HPDE6-E6E7 (cell line): ENCODE data around the gene PKNOX2.

Source experiments
- DNase-seq: peaks from one replicate; pipeline ENCODE4 v3.0.0; 2011; ENCODE audit warnings: missing footprints; ENCODE audit errors: extremely low spot score

The PKNOX2 gene

DNA sequence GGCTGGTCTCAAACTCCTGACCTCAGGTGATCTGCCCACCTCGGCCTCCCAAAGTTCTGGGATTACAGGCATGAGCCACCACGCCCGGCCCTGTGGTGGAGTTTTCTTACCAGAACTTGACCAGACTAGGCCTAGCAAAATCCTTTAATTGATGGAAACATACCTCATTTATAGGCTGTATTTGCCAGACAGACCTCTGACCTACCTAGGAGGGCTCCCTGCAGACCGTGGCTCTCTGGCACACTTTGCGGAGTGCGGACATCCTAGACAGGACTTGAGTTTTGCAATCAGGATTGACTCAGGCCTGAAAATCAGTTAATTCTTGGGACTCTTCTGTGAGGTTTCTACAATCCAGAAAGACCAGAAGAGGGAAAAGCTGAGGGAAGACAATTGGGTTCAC, 278.4 kb downstream of the PKNOX2 start:
- no peak for DNase-seq

GRCh38 chr11:125443767-125444311, 279.3 kb downstream of the PKNOX2 start:
- DNase-seq = no peak

GRCh38 chr11:125445731-125446130, 281.2 kb downstream of the PKNOX2 start:
- no peak for DNase-seq

- no peak for DNase-seq
These were observed 281.7 kb downstream of the PKNOX2 start for GRCh38 chr11:125446279-125446678.

DNA sequence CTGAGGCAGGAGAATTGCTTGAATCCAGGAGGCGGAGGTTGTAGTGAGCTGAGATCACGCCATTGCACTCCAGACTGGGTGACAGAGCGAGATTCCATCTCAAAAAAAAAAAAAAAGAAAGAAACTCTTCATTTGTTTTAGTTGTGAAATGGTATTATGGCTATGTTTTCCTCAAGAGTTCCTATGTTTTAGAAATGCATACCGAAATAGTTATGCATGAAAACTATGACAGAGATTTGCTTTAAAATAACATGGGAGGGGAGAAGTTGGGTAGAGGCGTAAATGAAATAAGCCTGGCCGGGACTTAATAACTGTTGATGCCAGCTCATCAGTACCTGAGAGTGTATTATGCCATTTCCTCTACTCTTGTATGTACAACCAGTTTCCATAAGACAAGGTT, 283.2 kb downstream of the PKNOX2 start:
- DNase-seq = no peak

GRCh38 chr11:125448136-125448535, 283.6 kb downstream of the PKNOX2 start:
- DNase-seq = no peak

GRCh38 chr11:125449565-125449964, 285.0 kb downstream of the PKNOX2 start:
- DNase-seq = no peak

GRCh38 chr11:125451400-125452124, 287.0 kb downstream of the PKNOX2 start:
- no peak for DNase-seq

GRCh38 chr11:125452125-125452470, 287.5 kb downstream of the PKNOX2 start:
- no peak for DNase-seq

- DNase-seq = no peak
These were observed 289.5 kb downstream of the PKNOX2 start for GRCh38 chr11:125454047-125454446.

DNA sequence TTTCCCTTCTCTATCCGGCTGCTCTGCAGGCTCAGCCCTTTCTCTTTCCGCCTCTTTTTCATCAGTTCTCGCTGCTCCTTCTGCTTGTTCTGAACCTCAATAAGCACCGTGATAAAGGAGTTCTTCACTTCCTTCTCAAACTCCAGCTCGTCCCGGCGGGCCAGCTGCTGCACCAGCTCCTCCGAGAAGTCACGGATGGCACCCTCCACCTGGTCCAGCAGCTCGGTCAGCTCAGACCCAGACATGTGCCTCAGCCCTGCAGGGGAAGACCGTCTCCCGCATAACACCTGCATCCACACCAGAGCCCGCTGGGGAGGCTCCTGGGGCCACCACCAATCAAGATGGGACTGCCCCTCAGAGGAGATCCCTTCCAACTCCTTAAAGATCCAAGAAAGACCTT, 291.3 kb downstream of the PKNOX2 start:
- no peak for DNase-seq

- DNase-seq = no peak
These were observed 293.3 kb downstream of the PKNOX2 start for GRCh38 chr11:125457814-125458343.

DNA sequence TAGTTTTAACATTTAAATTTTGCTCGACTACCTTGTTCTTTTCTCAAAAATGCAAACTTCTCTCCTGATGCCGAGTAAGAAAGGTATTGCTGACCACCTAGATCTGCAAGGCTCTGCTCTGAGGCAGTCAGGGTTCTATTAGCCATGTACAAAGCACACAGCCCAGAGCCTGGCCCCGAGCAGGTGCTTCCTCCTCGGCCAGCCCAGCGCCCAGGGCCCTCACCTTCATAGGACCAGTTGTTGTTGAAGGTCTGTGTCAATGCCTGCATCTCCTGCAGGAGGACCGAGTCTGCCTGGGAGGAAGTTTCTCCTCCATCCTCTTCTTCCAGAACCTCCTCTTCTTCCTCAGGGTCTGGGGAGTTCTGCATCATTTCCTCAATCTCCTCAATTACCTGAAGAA, 295.7 kb downstream of the PKNOX2 start:
- DNase-seq = no peak

DNA sequence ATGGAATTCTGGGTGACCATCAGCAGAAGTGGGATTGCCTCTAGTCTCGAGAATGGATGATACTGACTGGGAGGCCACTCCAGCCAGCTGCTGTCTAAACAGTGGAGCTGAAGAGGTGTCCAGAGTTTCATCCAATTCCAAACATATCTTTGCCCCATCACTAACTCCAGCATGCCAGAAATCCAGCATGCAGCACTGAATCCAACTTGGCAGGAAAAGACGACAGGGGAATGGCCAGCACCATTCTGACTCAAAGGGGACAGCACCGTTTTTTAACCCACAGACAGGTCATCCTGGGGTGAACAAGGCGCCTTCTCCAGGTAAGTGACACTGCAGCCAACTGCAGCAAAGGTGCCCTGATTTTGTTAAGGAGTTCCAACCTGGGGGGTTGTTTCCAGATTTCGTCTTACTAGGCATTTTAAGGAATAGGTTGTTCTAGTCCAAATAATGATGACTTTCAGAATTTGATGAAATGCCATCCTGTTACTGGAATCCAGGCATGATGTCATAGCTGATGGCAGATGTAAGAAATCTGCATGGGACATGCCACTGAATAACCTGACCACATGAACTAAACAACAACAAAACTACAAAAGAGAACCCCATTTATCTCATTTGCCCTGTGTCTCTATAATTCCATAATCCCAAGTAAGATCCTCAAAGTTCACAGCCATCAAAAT, 299.2 kb downstream of the PKNOX2 start:
- DNase-seq = no peak

DNA sequence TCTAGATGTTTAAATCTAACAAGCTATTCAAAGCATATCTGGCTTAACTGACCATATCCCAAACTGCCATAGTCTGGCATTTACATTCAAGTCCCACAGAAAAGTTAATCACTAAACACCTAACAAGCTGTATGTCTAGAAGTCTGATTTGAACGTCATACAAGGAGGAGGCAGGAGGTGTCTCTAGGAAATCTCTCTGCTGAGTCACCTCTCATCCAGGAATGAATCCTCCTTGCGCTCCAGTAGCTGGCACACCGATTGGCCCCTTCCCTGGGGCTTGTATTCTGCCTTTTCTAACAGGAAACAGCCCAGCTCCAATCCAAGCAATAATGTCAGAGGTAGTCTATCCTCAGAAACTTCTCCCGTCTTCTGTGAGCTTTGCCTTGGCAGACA, 299.7 kb downstream of the PKNOX2 start:
- peak; percentile 27 for DNase-seq

GRCh38 chr11:125464666-125465065, 300.1 kb downstream of the PKNOX2 start:
- no peak for DNase-seq

DNA sequence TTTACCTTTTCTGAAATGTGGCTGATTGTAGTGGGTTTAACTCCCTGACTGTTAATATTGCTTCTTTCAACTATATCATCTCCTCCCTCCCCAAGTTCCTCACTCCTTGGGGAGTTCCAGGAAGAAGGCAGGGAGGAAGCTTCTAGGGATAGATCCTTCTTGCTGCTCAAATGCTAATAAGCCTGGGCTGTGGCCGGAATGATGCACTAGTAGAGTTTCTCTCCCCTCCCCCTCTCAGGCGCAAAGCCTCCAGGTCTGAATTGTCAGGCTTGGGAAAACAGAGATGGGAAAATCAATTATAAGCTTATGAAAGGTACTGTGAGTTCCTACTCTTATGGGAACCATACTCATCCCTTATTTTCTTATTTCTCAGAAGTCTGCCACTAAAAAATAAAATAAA, 300.7 kb downstream of the PKNOX2 start:
- no peak for DNase-seq

DNA sequence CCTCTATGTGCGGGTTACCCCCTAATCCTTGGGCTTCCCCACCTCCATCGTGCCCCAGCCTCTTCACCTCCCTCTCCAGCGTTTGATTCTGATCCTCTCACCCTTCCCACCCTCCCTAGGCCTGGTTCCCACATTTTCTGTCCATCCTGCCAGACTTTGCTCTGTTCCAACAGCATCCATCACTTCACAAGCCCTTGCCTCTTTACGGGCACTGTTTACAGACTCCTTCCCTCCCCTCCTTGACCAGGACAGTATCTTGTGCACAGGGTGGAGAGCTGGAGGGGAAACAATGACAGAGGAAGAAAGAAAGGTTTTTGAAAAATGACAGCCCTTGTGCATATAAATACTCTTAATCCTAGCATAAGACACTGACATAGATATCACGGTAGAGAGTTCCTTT, 301.1 kb downstream of the PKNOX2 start:
- DNase-seq = no peak

DNA sequence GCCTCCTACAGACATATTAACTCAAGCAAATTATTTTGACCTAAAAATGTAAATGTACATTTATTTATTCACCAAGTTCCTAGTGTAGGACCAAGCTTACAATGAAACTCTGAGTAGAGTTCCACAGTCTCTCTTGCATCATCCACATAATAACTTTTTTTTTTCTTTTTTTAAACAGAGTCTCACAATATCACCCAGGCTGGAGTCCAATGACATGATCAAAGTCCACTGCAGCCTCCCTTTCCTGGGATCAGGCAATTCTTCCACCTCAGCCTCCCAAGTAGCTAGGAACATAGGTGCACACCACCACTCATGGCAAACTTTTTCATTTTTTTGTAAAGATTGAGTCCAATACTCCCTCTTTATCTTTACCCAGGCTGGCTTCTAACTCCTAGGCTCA, 303.5 kb downstream of the PKNOX2 start:
- no peak for DNase-seq

- no peak for DNase-seq
These were observed 304.3 kb downstream of the PKNOX2 start for GRCh38 chr11:125468852-125469251.

- no peak for DNase-seq
These were observed 305.8 kb downstream of the PKNOX2 start for GRCh38 chr11:125470355-125470754.

DNA sequence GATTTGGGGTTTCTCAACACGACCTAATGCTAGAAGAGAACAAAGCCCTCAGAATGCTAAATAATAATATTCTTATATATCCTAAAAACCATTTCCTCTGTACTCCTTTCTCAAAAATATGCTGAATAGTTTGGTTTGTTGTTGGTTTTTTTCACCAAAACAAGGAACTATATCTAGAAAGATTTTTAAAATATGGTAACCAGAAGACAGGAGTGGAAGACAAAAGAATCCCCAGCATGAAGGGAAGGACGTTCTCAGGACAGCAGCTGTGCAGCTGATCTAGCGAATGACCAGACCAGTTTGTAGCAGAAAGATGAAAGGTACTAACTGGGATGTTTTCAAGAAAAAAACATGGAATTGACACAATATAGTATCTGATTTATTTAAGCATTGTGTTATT, 312.2 kb downstream of the PKNOX2 start:
- DNase-seq = no peak

- DNase-seq = no peak
These were observed 314.6 kb downstream of the PKNOX2 start for GRCh38 chr11:125479137-125479536.
